Measurements from ENCODE around the gene GPX3. TPM values are rescaled to one million over a fixed set of nuclear protein-coding genes. Genes with fewer than 3 reads are reported as not detected.

Gene GPX3
- total RNA-seq, 1 donor from 2014 or later: 10.9 TPM

DNA sequence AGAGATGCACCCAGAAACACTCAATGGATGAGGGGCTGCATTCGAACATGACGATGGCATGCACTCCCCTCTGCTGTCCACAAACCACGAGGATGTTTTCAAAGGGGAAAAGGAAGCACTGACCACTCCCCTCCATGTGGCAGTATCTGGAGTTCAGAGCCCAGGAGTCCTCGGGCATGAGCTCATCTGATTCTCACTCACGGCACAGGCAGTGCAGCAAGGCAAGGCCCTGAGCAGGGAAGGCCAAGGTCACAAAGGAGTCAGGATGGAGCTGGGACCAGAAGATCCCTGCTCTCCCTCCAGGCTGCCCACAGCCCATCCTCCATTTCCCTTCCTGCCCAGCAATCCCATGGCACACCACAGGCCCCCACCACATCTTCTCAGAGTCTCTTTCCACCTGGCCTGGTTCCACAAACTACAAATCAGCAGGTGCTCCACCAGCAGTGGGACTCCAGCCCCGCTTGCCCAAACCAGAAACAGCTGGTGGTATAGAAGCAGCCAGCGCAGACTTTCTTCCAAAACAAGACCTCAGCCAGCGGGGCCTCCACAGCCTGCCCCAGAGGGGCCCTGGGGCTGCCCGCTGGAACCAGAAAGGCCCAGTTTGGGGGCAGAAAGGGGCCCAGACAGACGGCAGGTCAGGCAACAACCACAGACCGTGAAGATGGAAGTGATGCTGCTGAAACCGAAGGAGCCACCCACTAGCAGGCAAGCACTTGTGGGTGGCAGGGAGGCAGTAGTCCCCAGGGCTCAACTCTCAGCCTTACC lies 48.2 kb downstream of the GPX3 start:
- no peak overlapping the region for H3K4me3 ChIP-seq (ENCODE audit: low read depth, low read length)
- no peak for DNase-seq (ENCODE audit: low read depth)
- TF ChIP-seq CTCF (conservative IDR thresholded peaks at IDR 0.05; ENCODE audit: low read depth, low read length): no peak

DNA sequence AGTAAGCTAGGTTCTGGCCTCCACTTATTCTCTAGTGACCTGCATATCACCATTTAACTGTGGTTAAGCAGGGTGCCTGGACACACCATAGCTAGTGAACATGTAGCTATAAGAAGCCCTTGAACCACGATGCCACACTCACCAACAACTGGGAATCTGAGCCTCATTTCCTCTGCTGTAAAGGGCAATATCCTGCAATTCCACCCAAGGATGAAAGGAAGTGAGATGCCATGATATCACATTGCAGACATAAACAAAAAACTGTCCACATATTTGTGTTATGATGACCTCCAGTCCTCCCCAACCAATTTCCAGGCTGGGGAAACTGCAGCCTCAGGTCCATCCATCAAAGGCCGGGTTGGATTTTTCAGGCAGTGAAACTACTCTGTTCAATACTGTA lies 50.1 kb downstream of the GPX3 start:
- no peak for TF ChIP-seq CTCF (conservative IDR thresholded peaks at IDR 0.05; ENCODE audit: low read depth, low read length)

DNA sequence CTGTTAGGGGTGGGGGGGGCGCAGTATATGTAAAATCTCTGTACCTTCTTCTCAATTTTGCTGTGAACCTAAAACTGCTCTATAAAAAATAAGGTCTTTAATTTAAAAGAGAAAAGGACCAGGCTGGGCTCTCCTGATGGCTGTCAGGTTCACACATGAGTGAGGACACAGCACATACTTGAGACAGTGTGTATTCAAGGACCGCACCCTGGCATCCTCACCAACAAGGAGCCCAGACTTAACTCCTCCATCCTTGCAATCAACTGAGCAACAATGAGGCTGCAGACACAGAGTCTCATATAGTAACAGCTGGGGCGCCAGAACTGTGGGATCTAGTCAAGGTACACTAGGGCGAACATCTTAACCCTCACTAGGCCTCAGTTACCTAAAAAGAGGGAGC lies 50.6 kb downstream of the GPX3 start:
- no peak for TF ChIP-seq CTCF (conservative IDR thresholded peaks at IDR 0.05; ENCODE audit: low read depth, low read length)
- no peak for DNase-seq (ENCODE audit: low read depth)
- no peak overlapping the region for H3K4me3 ChIP-seq (ENCODE audit: low read depth, low read length)

More for the DNA sequence above, 50.1 kb downstream of the GPX3 start:
- H3K4me3 ChIP-seq (ENCODE audit: low read depth, low read length): no peak overlapping the region
- DNase-seq (ENCODE audit: low read depth): no peak

DNA sequence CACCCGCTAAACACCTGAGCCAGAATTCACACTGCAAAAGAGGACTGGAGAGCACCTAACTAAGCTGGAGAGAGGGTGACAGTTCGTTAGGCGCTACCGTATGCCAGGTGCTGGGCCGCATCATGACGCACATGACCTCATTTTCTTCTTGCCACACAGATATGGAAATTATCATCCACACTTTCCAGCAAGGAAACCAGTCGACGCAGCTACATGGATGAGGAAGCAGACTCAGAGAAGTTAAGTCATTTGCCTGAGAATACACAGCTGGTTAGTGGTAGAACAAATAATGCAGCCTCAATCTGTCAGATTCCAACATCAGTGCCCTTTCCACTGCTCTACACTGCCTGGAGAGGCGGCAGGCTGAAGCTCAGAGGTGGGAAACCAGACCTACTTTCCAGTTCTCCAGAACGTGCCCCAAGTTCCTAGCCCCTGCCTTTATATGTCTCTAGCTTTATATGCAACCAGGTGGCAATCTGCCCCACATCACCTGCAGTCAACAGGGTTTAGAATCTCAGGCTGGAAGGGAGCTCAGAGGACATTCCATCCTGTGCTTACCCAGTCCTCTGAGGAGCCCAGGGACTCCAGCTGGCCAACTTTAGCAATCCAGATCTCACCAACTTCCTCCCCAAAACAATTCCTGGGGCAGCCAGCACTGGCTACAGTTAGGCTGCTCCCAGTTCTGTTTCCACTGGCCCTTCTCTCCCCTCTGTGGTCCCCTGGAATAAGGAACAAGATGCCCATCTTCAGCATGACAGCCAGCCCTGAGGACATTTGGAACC lies 51.6 kb downstream of the GPX3 start:
- DNase-seq (ENCODE audit: low read depth): no peak
- no peak for TF ChIP-seq CTCF (conservative IDR thresholded peaks at IDR 0.05; ENCODE audit: low read depth, low read length)

GRCh38 chr5:151072630-151073025 lies 52.2 kb downstream of the GPX3 start:
- peak; percentile 81 for DNase-seq (ENCODE audit: low read depth)
- no peak overlapping the region for H3K4me3 ChIP-seq (ENCODE audit: low read depth, low read length)
- TF ChIP-seq CTCF (conservative IDR thresholded peaks at IDR 0.05; ENCODE audit: low read depth, low read length): no peak

More for the DNA sequence above, 51.6 kb downstream of the GPX3 start:
- no peak overlapping the region for H3K4me3 ChIP-seq (ENCODE audit: low read depth, low read length)

- TF ChIP-seq CTCF (conservative IDR thresholded peaks at IDR 0.05; ENCODE audit: low read depth, low read length): no peak
- H3K4me3 ChIP-seq (ENCODE audit: low read depth, low read length): no peak overlapping the region
- DNase-seq (ENCODE audit: low read depth): no peak
Measured at GRCh38 chr5:151073280-151073679, 52.9 kb downstream of the GPX3 start.

Measured in epithelial cell of proximal tubule (primary cell).